ENCODE data around the gene SLC39A3. TPM values are rescaled to one million over a fixed set of nuclear protein-coding genes. Genes with fewer than 3 reads are reported as not detected.

The SLC39A3 gene
- total RNA-seq, result 50.3 and 51.6 TPM in 2 replicates

- peaks cover 26% of the 10 kb centered on the region for H3K36me3 Mint-ChIP-seq (ENCODE audit: low read depth)
- peak; percentile 98 for DNase-seq (ENCODE audit: low spot score)
- H3K9me3 Mint-ChIP-seq, result no peaks in the 10 kb centered on the region
- H3K4me3 Mint-ChIP-seq, result peak within 1 kb of the TSS; percentile 93
- intact Hi-C loops (cut with micrococcal nuclease), result loop anchor here (1.0 to 10.0 kb wide), 3 partner anchors 10 to 265 kb away; partner anchors contain the start of genes GADD45B and THOP1
- H3K27me3 Mint-ChIP-seq (ENCODE audit: insufficient read depth), result peaks cover 5% of the 10 kb centered on the region
- H3K4me1 Mint-ChIP-seq (ENCODE audit: low read depth), result peaks cover 9% of the 10 kb centered on the region
- H3K27ac Mint-ChIP-seq, result peak within 1 kb of the TSS; percentile 87
Measured at GRCh38 chr19:2739602-2740313, at the start of gene SLC39A3. TSS of gene SLC39A3 (minus strand) at chr19:2740017. CDS start at chr19:2737257, 2,760 bp downstream.

GRCh38 chr19:2788237-2788636 lies 48.4 kb upstream of the SLC39A3 start:
- intact Hi-C loops (cut with micrococcal nuclease), result loop anchor here (10.0 kb wide), 3 partner anchors 313 to 633 kb away; partner anchors contain the start of genes AP3D1, GADD45B and NCLN
- Mint-ChIP-seq H3K9me3 (no peaks in the 10 kb centered on the region), H3K27ac (no peak overlapping the region), H3K4me3 (peak overlapping the region; percentile 62), H3K4me1 (ENCODE audit: low read depth) (peaks cover 44% of the 10 kb centered on the region), H3K27me3 (ENCODE audit: insufficient read depth) (no peaks in the 10 kb centered on the region), H3K36me3 (ENCODE audit: low read depth) (peaks cover 13% of the 10 kb centered on the region)
- DNase-seq (ENCODE audit: low spot score), result no peak

- H3K36me3 Mint-ChIP-seq (ENCODE audit: low read depth), result peaks cover 13% of the 10 kb centered on the region
- intact Hi-C loops (cut with micrococcal nuclease), result loop anchor here (10.0 kb wide), 3 partner anchors 312 to 632 kb away; partner anchors contain the start of genes AP3D1, GADD45B and NCLN
- DNase-seq (ENCODE audit: low spot score), result no peak
- H3K27ac Mint-ChIP-seq, result no peak overlapping the region
- no peaks in the 10 kb centered on the region for H3K9me3 Mint-ChIP-seq
- peaks cover 49% of the 10 kb centered on the region for H3K4me1 Mint-ChIP-seq (ENCODE audit: low read depth)
- H3K27me3 Mint-ChIP-seq (ENCODE audit: insufficient read depth), result no peaks in the 10 kb centered on the region
- H3K4me3 Mint-ChIP-seq, result peak overlapping the region; percentile 98
Measured at GRCh38 chr19:2787115-2787514, 47.3 kb upstream of the SLC39A3 start.

- H3K27me3 Mint-ChIP-seq (ENCODE audit: insufficient read depth), result no peaks in the 10 kb centered on the region
- H3K27ac Mint-ChIP-seq, result peak within 1 kb of the TSS; percentile 78
- H3K9me3 Mint-ChIP-seq, result no peaks in the 10 kb centered on the region
Measured at GRCh38 chr19:2785244-2785997, 45.6 kb upstream of the SLC39A3 start, which contains the start of gene THOP1. TSS of gene THOP1 (plus strand) at chr19:2785503. CDS start at chr19:2785663, 160 bp downstream.

GRCh38 chr19:2783781-2784145 lies 43.9 kb upstream of the SLC39A3 start:
- no peak for DNase-seq (ENCODE audit: low spot score)
- Mint-ChIP-seq H3K36me3 (ENCODE audit: low read depth) (peaks cover 9% of the 10 kb centered on the region), H3K9me3 (no peaks in the 10 kb centered on the region), H3K27ac (peak overlapping the region; percentile 89), H3K4me3 (peak overlapping the region; percentile 98), H3K4me1 (ENCODE audit: low read depth) (peaks cover 63% of the 10 kb centered on the region), H3K27me3 (ENCODE audit: insufficient read depth) (no peaks in the 10 kb centered on the region)
- intact Hi-C loops (cut with micrococcal nuclease), result loop anchor here (1.0 to 10.0 kb wide), 9 partner anchors 58 to 1376 kb away; partner anchors contain the start of genes AP3D1, DAZAP1, GADD45B and MFSD12

More at GRCh38 chr19:2785244-2785997, 45.6 kb upstream of the SLC39A3 start, which contains the start of gene THOP1:
- peak; percentile 98 for DNase-seq (ENCODE audit: low spot score)
- intact Hi-C loops (cut with micrococcal nuclease), result loop anchor here (1.0 to 10.0 kb wide), 7 partner anchors 34 to 977 kb away; partner anchors contain the start of genes AP3D1, GADD45B, MRPL54 and NCLN
- H3K36me3 Mint-ChIP-seq (ENCODE audit: low read depth), result peaks cover 9% of the 10 kb centered on the region
- peak within 1 kb of the TSS; percentile 98 for H3K4me3 Mint-ChIP-seq
- H3K4me1 Mint-ChIP-seq (ENCODE audit: low read depth), result peaks cover 64% of the 10 kb centered on the region

GRCh38 chr19:2782936-2783780 lies 43.3 kb upstream of the SLC39A3 start, which contains the start of gene SGTA:
TSS of gene SGTA (minus strand) at chr19:2783273. CDS start at chr19:2769068, 14,205 bp downstream.
- Mint-ChIP-seq H3K27ac (peak within 1 kb of the TSS; percentile 89), H3K27me3 (ENCODE audit: insufficient read depth) (no peaks in the 10 kb centered on the region), H3K9me3 (no peaks in the 10 kb centered on the region), H3K4me3 (peak within 1 kb of the TSS; percentile 98), H3K4me1 (ENCODE audit: low read depth) (peaks cover 62% of the 10 kb centered on the region), H3K36me3 (ENCODE audit: low read depth) (peaks cover 12% of the 10 kb centered on the region)
- peak; percentile 96 for DNase-seq (ENCODE audit: low spot score)
- intact Hi-C loops (cut with micrococcal nuclease), result loop anchor here (1.0 to 10.0 kb wide), 8 partner anchors 58 to 1376 kb away; partner anchors contain the start of genes AP3D1, DAZAP1, GADD45B and MFSD12

GRCh38 chr19:2782329-2782935 lies 42.6 kb upstream of the SLC39A3 start:
- peak overlapping the region; percentile 98 for H3K4me3 Mint-ChIP-seq
- DNase-seq (ENCODE audit: low spot score), result no peak
- H3K27me3 Mint-ChIP-seq (ENCODE audit: insufficient read depth), result no peaks in the 10 kb centered on the region
- intact Hi-C loops (cut with micrococcal nuclease), result loop anchor here (2.0 to 10.0 kb wide), 6 partner anchors 168 to 1375 kb away; partner anchors contain the start of genes AP3D1, DAZAP1, GADD45B and MFSD12
- H3K9me3 Mint-ChIP-seq, result no peaks in the 10 kb centered on the region
- peaks cover 11% of the 10 kb centered on the region for H3K36me3 Mint-ChIP-seq (ENCODE audit: low read depth)
- peak overlapping the region; percentile 89 for H3K27ac Mint-ChIP-seq
- H3K4me1 Mint-ChIP-seq (ENCODE audit: low read depth), result peaks cover 54% of the 10 kb centered on the region

- intact Hi-C loops (cut with micrococcal nuclease), result loop anchor here (5.0 to 10.0 kb wide), 4 partner anchors 305 to 1373 kb away; partner anchors contain the start of genes AP3D1, DAZAP1, GADD45B and NCLN
- H3K27me3 Mint-ChIP-seq (ENCODE audit: insufficient read depth), result no peaks in the 10 kb centered on the region
- no peak overlapping the region for H3K27ac Mint-ChIP-seq
- peak overlapping the region; percentile 17 for H3K4me3 Mint-ChIP-seq
- no peaks in the 10 kb centered on the region for H3K9me3 Mint-ChIP-seq
- DNase-seq (ENCODE audit: low spot score), result no peak
- peaks cover 13% of the 10 kb centered on the region for H3K36me3 Mint-ChIP-seq (ENCODE audit: low read depth)
- peaks cover 57% of the 10 kb centered on the region for H3K4me1 Mint-ChIP-seq (ENCODE audit: low read depth)
Measured at GRCh38 chr19:2780284-2780683, 40.5 kb upstream of the SLC39A3 start.

GRCh38 chr19:2779121-2779740 lies 39.4 kb upstream of the SLC39A3 start:
- Mint-ChIP-seq H3K4me1 (ENCODE audit: low read depth) (peaks cover 53% of the 10 kb centered on the region), H3K36me3 (ENCODE audit: low read depth) (peaks cover 15% of the 10 kb centered on the region), H3K9me3 (no peaks in the 10 kb centered on the region), H3K27me3 (ENCODE audit: insufficient read depth) (no peaks in the 10 kb centered on the region), H3K27ac (no peak overlapping the region), H3K4me3 (no peak overlapping the region)
- intact Hi-C loops (cut with micrococcal nuclease), result no loop called here
- DNase-seq (ENCODE audit: low spot score), result no peak

- H3K4me3 Mint-ChIP-seq, result no peak overlapping the region
- DNase-seq (ENCODE audit: low spot score), result no peak
- H3K9me3 Mint-ChIP-seq, result no peaks in the 10 kb centered on the region
- H3K36me3 Mint-ChIP-seq (ENCODE audit: low read depth), result peaks cover 15% of the 10 kb centered on the region
- peaks cover 42% of the 10 kb centered on the region for H3K4me1 Mint-ChIP-seq (ENCODE audit: low read depth)
- intact Hi-C loops (cut with micrococcal nuclease), result no loop called here
- no peak overlapping the region for H3K27ac Mint-ChIP-seq
- no peaks in the 10 kb centered on the region for H3K27me3 Mint-ChIP-seq (ENCODE audit: insufficient read depth)
Measured at GRCh38 chr19:2777952-2778683, 38.3 kb upstream of the SLC39A3 start.
